Body of pancreas (tissue), 4 donors: ENCODE data around the gene PRB3. TPM values are rescaled to one million over a fixed set of nuclear protein-coding genes. Genes with fewer than 3 reads are reported as not detected.
A peak's percentile ranks its signal among the peaks of the same experiment; 100 is the strongest.

ENCODE experiments used
- ATAC-seq: fragments of 150-250 bp; one replicate; pipeline ENCODE4 v1.9.1; 2016
- DNase-seq, 4 donors: peaks; one replicate each; pipeline ENCODE4 v3.0.0-alpha.2; 2019
- H3K27ac ChIP-seq, 4 donors: fragments of 200-600 bp; sonication (generic); 1 replicate in 3 of 4; 2 replicates in 1 of 4; pipeline versions ENCODE4 v1.5.1 to v1.6.1; 2016 to 2019; ENCODE audit warnings: mild to moderate bottlenecking in 1 of 4, mixed read lengths in 1 of 4, moderate library complexity in 1 of 4
- H3K27me3 ChIP-seq, 2 donors: fragments of 200-600 bp; sonication (generic); one replicate each; pipeline ENCODE4 v1.6.0; 2016; ENCODE audit warnings: mild to moderate bottlenecking in 1 of 2
- H3K36me3 ChIP-seq, 2 donors: fragments of 200-600 bp; sonication (generic); replicated peaks in 1 of 2; 2 replicates each; pipeline ENCODE4 v1.5.1; 2016; ENCODE audit warnings: low read depth in 2 of 2; ENCODE audit not compliant: insufficient read depth in 1 of 2
- H3K4me1 ChIP-seq: fragments of 200-600 bp; sonication (generic); one replicate; pipeline ENCODE4 v1.6.0; 2016
- H3K4me3 ChIP-seq, 2 donors: fragments of 200-600 bp; sonication (generic); 1 replicate in 1 of 2; 2 replicates in 1 of 2; pipeline ENCODE4 v1.5.1; 2016 to 2019
- H3K9me3 ChIP-seq, 3 donors: fragments of 200-600 bp; sonication (generic); 1 replicate in 2 of 3; 2 replicates in 1 of 3; pipeline ENCODE4 v1.5.1; 2016
- POLR2A ChIP-seq, 3 donors: fragments of 450-650 bp; IDR thresholded peaks; one replicate each; pipeline ENCODE4 v1.6.1; 2016; ENCODE audit warnings: antibody characterized with exemption in 3 of 3, mild to moderate bottlenecking in 2 of 3
- WGBS, 2 donors: methylation state at CpG; one replicate each; pipeline ENCODE4 v1.1.5; 2017; 5-methylcytosine and 5-hydroxymethylcytosine counted together
- intact Hi-C: fragments of 100-400 bp; cut with DNase I; formaldehyde crosslinking; loops from one replicate; pipeline ENCODE4 v1.15.1; 2023
- total RNA-seq, 2 donors: library from RNA; depleted of rRNA; stranded (reverse); fragments of >200 nt; gene quantifications; one replicate each; pipeline ENCODE4 v1.1.0, GENCODE V29; 2016
- TF ChIP-seq, protein P1 (sequence below), 7 experiments: fragments of 450-650 bp in 4 of 7; fragments of 200-600 bp in 3 of 7; sonication (generic) in 3 of 7; IDR thresholded peaks; one replicate each; pipeline ENCODE4 v1.5.1; 2016 to 2019; ENCODE audit warnings: antibody characterized with exemption in 7 of 7

PRB3 gene
- total RNA-seq, 2 donors from 2014 or later: not detected

DNA sequence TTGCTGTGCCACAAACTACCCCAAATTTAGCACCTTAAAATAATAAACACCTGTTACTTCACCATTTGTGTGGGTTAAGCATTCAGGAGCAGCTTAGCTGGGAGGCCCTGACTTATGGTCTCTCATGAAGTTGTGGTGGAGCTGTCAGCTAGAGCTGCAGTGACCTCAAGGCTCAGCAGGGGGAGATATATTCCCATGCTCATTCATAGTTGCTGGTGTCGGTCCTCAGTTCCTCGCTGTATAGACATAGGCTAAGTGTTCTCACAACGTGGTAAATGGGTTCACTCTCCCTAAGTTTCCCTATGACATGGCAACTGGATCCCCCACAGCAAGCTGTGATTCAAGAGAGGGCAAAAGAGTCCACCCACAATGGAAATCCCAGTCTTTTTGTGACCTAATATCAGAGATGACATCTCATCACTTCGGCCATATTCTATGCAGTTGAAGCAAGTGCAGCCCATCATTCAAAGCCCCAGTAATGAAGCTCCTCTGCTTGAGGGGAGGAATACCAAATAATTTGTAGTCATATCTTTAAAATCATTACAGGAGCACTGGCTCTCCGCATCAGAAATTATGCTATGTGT, 41.1 kb downstream of the PRB3 start:
- DNase-seq (peak; percentile 18 to 38 (median 28)), ATAC-seq (no peak)
- no peak for TF ChIP-seq POLR2A (IDR thresholded peaks at IDR 0.05)
- TF ChIP-seq, protein P1, sequence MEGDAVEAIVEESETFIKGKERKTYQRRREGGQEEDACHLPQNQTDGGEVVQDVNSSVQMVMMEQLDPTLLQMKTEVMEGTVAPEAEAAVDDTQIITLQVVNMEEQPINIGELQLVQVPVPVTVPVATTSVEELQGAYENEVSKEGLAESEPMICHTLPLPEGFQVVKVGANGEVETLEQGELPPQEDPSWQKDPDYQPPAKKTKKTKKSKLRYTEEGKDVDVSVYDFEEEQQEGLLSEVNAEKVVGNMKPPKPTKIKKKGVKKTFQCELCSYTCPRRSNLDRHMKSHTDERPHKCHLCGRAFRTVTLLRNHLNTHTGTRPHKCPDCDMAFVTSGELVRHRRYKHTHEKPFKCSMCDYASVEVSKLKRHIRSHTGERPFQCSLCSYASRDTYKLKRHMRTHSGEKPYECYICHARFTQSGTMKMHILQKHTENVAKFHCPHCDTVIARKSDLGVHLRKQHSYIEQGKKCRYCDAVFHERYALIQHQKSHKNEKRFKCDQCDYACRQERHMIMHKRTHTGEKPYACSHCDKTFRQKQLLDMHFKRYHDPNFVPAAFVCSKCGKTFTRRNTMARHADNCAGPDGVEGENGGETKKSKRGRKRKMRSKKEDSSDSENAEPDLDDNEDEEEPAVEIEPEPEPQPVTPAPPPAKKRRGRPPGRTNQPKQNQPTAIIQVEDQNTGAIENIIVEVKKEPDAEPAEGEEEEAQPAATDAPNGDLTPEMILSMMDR (IDR thresholded peaks at IDR 0.05): peak in 6 of 7 experiments; percentile 29 to 51 (median 43)
- H3K36me3 ChIP-seq: no peaks in the 10 kb centered on the region
- no peaks in the 10 kb centered on the region for H3K4me1 ChIP-seq
- H3K27ac ChIP-seq: no peak overlapping the region
- intact Hi-C loops: no loop called here
- 43 to 49% methylated on average over 5 of the region's 5 CpGs for WGBS, 2 donors
- H3K27me3 ChIP-seq: no peaks in the 10 kb centered on the region
- no peak overlapping the region for H3K4me3 ChIP-seq
- H3K9me3 ChIP-seq: no peaks in the 10 kb centered on the region

DNA sequence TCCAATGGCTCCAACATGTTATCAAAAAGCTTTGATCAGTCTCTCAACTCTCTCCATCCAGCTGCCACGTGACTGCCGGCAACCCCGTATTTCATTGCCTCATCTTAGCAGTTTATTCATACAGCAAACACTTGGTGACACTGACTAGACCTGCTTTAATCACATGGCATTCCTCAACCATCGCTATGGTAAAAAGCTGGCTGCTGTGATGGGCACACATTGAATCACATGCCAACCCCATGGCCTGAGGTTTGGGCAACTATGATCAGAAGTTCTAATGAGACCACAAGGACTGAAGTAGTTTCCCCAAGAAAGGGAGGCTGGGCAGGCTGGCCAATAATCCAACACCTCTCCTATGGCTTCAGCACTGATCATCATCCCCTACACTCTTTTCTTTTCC, 42.1 kb downstream of the PRB3 start:
- ATAC-seq: no peak
- 83 to 84% methylated on average over 4 of the region's 4 CpGs for WGBS, 2 donors
- TF ChIP-seq, protein P1 (IDR thresholded peaks at IDR 0.05): no peak
- TF ChIP-seq POLR2A (IDR thresholded peaks at IDR 0.05): no peak

More for the DNA sequence above, 42.1 kb downstream of the PRB3 start:
- Histone ChIP-seq H3K9me3 (no peaks in the 10 kb centered on the region), H3K36me3 (no peaks in the 10 kb centered on the region), H3K27me3 (no peaks in the 10 kb centered on the region), H3K27ac (no peak overlapping the region), H3K4me3 (no peak overlapping the region), H3K4me1 (no peaks in the 10 kb centered on the region)
- no peak for DNase-seq
- intact Hi-C loops: no loop called here

Other genes starting within 250 kb of the PRB3 start
- 1 to 10 TPM; 3.0 to 4.2 TPM for gene TAS2R19, start 247.1 kb downstream of the PRB3 start, total RNA-seq
- gene TAS2R31, start 238.3 kb downstream of the PRB3 start, total RNA-seq: 1 to 10 TPM; 7.0 to 8.9 TPM
- 1 to 10 TPM in 1 of 2 donors, not detected in 1; 3.9 TPM for gene TAS2R46, start 207.4 kb downstream of the PRB3 start, total RNA-seq
- gene TAS2R43, start 177.4 kb downstream of the PRB3 start, total RNA-seq: 1 to 10 TPM; 4.9 to 8.6 TPM
- gene TAS2R30, start 135.1 kb downstream of the PRB3 start, total RNA-seq: 10 to 100 TPM in 1 of 2 donors, 1 to 10 TPM in 1; 9.2 to 12.2 TPM
- 1 to 10 TPM; 3.6 to 5.9 TPM for gene SMIM10L1, start 98.5 kb downstream of the PRB3 start, total RNA-seq
- not detected for gene TAS2R42, start 82.8 kb downstream of the PRB3 start, total RNA-seq
- gene PRB4, start 40.7 kb upstream of the PRB3 start, total RNA-seq: not detected
- gene PRB2, start 125.9 kb upstream of the PRB3 start, total RNA-seq: not detected